ENCODE data around the gene DDX53.
A peak's percentile ranks its signal among the peaks of the same experiment; 100 is the strongest.

DDX53 gene

GRCh38 chrX:22999696-23000223, at the start of gene DDX53:
DDX53 (plus strand) TSS chrX:22999960; CDS start chrX:23000058, 98 bp downstream.
- no peak for DNase-seq

GRCh38 chrX:22950269-22951266, 49.2 kb upstream of the DDX53 start:
- DNase-seq = peak; percentile 6

GRCh38 chrX:22952010-22952409, 47.8 kb upstream of the DDX53 start:
- no peak for DNase-seq

GRCh38 chrX:22958250-22958649, 41.5 kb upstream of the DDX53 start:
- no peak for DNase-seq

GRCh38 chrX:22959204-22959920, 40.4 kb upstream of the DDX53 start:
- no peak for DNase-seq

- DNase-seq = no peak
Measured at GRCh38 chrX:22963196-22963595, 36.6 kb upstream of the DDX53 start.

- no peak for DNase-seq
Measured at GRCh38 chrX:22968494-22968893, 31.3 kb upstream of the DDX53 start.

GRCh38 chrX:22969411-22969810, 30.3 kb upstream of the DDX53 start:
- DNase-seq = no peak

- no peak for DNase-seq
Measured at GRCh38 chrX:22970861-22971260, 28.9 kb upstream of the DDX53 start.

- no peak for DNase-seq
Measured at GRCh38 chrX:22974616-22975015, 25.1 kb upstream of the DDX53 start.

GRCh38 chrX:22975786-22976185, 24.0 kb upstream of the DDX53 start:
- no peak for DNase-seq

GRCh38 chrX:22985958-22986357, 13.8 kb upstream of the DDX53 start:
- no peak for DNase-seq

GRCh38 chrX:22987452-22987851, 12.3 kb upstream of the DDX53 start:
- DNase-seq = no peak

GRCh38 chrX:23003116-23003515, 3.4 kb downstream of the DDX53 start:
- no peak for DNase-seq

GRCh38 chrX:23008431-23009099, 8.8 kb downstream of the DDX53 start:
- no peak for DNase-seq

GRCh38 chrX:23012162-23012561, 12.4 kb downstream of the DDX53 start:
- DNase-seq = no peak

- DNase-seq = no peak
Measured at GRCh38 chrX:23012636-23013035, 12.9 kb downstream of the DDX53 start.

GRCh38 chrX:23013366-23013765, 13.6 kb downstream of the DDX53 start:
- DNase-seq = no peak

- no peak for DNase-seq
Measured at GRCh38 chrX:23031600-23031999, 31.8 kb downstream of the DDX53 start.

- DNase-seq = no peak
Measured at GRCh38 chrX:23035493-23035892, 35.7 kb downstream of the DDX53 start.

GRCh38 chrX:23046443-23046842, 46.7 kb downstream of the DDX53 start:
- DNase-seq = no peak

GRCh38 chrX:23048806-23049573, 49.2 kb downstream of the DDX53 start:
- DNase-seq = no peak
